Astrocyte (in vitro differentiated cells and primary cell): ENCODE measurements around the gene COPS9. TPM values are rescaled to one million over a fixed set of nuclear protein-coding genes. Genes with fewer than 3 reads are reported as not detected.

Source experiments
- DNase-seq: peaks from one replicate; pipeline ENCODE4 v3.0.0-alpha.2; 2010; ENCODE audit warnings: low read depth
- FAIRE-seq: peaks from 2 replicates; lab custom pipeline; 2011; peaks lifted over from hg19 to GRCh38; lab: Jason Lieb, UNC
- H2AFZ ChIP-seq: 2 replicates; pipeline ENCODE4 v1.6.0; 2012; ENCODE audit warnings: low read depth, low read length, inconsistent platforms
- H3K27ac ChIP-seq: 2 replicates; pipeline ENCODE4 v1.5.1; 2011; ENCODE audit warnings: low read depth, low read length, inconsistent platforms
- H3K27me3 ChIP-seq: 2 replicates; pipeline ENCODE4 v1.6.0; 2011; ENCODE audit warnings: low read length, inconsistent platforms; ENCODE audit not compliant: insufficient read depth
- H3K36me3 ChIP-seq: 2 replicates; pipeline ENCODE4 v1.5.1; 2011; ENCODE audit warnings: low read length, inconsistent platforms; ENCODE audit not compliant: insufficient read depth
- H3K4me1 ChIP-seq: 2 replicates; pipeline ENCODE4 v1.5.1; 2011; ENCODE audit warnings: low read length, inconsistent platforms; ENCODE audit not compliant: insufficient read depth
- H3K4me2 ChIP-seq: 2 replicates; pipeline ENCODE4 v1.6.0; 2012; ENCODE audit warnings: low read length, inconsistent platforms
- H3K4me3 ChIP-seq: 2 replicates; pipeline ENCODE4 v1.5.1; 2011; ENCODE audit warnings: low read depth, mild to moderate bottlenecking, low read length, inconsistent platforms; ENCODE audit not compliant: insufficient read depth
- H3K79me2 ChIP-seq: 2 replicates; pipeline ENCODE4 v1.6.0; 2012; ENCODE audit warnings: mild to moderate bottlenecking, low read length, inconsistent platforms; ENCODE audit not compliant: insufficient read depth
- H3K9ac ChIP-seq: 2 replicates; pipeline ENCODE4 v1.6.0; 2012; ENCODE audit warnings: mild to moderate bottlenecking, low read length, inconsistent platforms
- H3K9me3 ChIP-seq: 2 replicates; pipeline ENCODE4 v1.5.1; 2012; ENCODE audit warnings: low read depth, mild to moderate bottlenecking, low read length, inconsistent platforms; ENCODE audit not compliant: insufficient read depth
- H4K20me1 ChIP-seq: 2 replicates; pipeline ENCODE4 v1.6.0; 2012; ENCODE audit warnings: low read length, inconsistent platforms; ENCODE audit not compliant: insufficient read depth
- H3K27ac Mint-ChIP-seq: one replicate; pipeline ENCODE4 v1.8.0; 2021; ENCODE audit warnings: mild to moderate bottlenecking, mixed read lengths; ENCODE audit not compliant: unreplicated experiment
- H3K27me3 Mint-ChIP-seq: one replicate; pipeline ENCODE4 v1.8.0; 2021; ENCODE audit warnings: low read depth, mixed read lengths; ENCODE audit not compliant: unreplicated experiment
- H3K36me3 Mint-ChIP-seq: one replicate; pipeline ENCODE4 v1.8.0; 2021; ENCODE audit warnings: low read depth, mixed read lengths; ENCODE audit not compliant: unreplicated experiment
- H3K4me1 Mint-ChIP-seq: one replicate; pipeline ENCODE4 v1.8.0; 2021; ENCODE audit warnings: low read depth, mixed read lengths; ENCODE audit not compliant: unreplicated experiment
- H3K4me3 Mint-ChIP-seq: one replicate; pipeline ENCODE4 v1.8.0; 2021; ENCODE audit warnings: mild to moderate bottlenecking, moderate library complexity, mixed read lengths; ENCODE audit not compliant: unreplicated experiment
- H3K9me3 Mint-ChIP-seq: one replicate; pipeline ENCODE4 v1.8.0; 2021; ENCODE audit warnings: mild to moderate bottlenecking, mixed read lengths; ENCODE audit not compliant: unreplicated experiment
- CTCF ChIP-seq: IDR thresholded peaks from 2 replicates; pipeline ENCODE4 v1.5.1; 2011; ENCODE audit warnings: low read depth, mild to moderate bottlenecking, inconsistent platforms, low read length, moderate library complexity; ENCODE audit not compliant: insufficient read depth
- EZH2 ChIP-seq: IDR thresholded peaks from 2 replicates; pipeline ENCODE4 v1.6.1; 2012; ENCODE audit warnings: mild to moderate bottlenecking, low read length, inconsistent platforms; ENCODE audit not compliant: insufficient read depth
- total RNA-seq: library from RNA; stranded (reverse); gene quantifications from 2 replicates; pipeline ENCODE4 v1.2.1, GENCODE V29; 2021

The COPS9 gene
- total RNA-seq, 1 donor from 2014 or later: 192 TPM

DNA sequence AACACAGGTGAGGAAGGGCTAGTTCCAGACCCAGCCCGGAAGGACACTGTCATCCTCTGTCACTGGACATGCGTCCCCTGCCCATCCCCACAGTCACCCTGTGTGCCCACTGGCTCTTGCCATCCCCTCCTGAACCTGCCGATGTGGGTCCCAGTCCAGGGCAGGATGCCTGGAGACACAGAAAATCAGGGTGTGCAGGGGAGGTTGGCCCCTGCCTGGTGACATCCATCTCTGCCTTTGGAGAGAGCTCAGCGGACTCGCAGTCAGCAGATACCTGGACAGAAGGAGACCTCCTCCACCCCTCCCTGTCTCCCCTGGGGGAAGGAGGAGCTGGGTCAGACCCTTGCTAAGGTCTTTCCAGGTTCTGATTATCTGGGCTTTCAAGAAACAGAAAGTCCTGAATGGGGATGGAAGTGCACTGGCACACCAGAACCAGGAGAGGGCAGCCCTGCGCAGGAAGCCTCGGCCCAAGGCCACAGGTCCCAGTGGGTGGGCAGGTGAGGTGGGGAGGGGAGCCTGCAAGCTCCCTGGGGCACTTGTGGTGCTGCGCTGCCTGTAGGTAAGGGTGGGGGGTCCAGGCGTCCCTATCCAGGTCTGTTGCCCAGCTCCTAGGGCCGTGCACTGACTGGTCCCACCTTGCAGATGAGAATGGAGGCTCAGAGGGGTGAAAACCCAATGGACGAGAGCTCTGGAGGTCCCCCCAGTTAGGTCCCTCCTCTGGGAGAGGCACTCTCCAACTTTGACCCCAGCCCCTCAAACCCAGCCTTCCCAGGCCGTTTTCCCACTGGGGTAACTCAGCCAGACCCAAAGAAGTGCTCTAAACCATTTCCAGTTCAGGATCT, 14.1 kb upstream of the COPS9 start:
- Histone ChIP-seq H3K27ac (no peak overlapping the region), H3K79me2 (no peaks in the 10 kb centered on the region), H3K4me3 (no peak overlapping the region), H2AFZ (no peak overlapping the region), H3K27me3 (peaks cover 21% of the 10 kb centered on the region), H3K4me2 (no peak overlapping the region), H3K4me1 (no peaks in the 10 kb centered on the region), H3K9me3 (no peaks in the 10 kb centered on the region), H3K36me3 (no peaks in the 10 kb centered on the region), H3K9ac (no peak overlapping the region), H4K20me1 (no peaks in the 10 kb centered on the region)
- Mint-ChIP-seq H3K27me3 (peaks cover 45% of the 10 kb centered on the region), H3K27ac (no peak overlapping the region), H3K4me1 (peaks cover 2% of the 10 kb centered on the region), H3K9me3 (peaks cover 5% of the 10 kb centered on the region), H3K4me3 (no peak overlapping the region), H3K36me3 (no peaks in the 10 kb centered on the region)
- DNase-seq: no peak
- TF ChIP-seq CTCF (peak; percentile 63), EZH2 (no peak)
- FAIRE-seq: no peak

- Mint-ChIP-seq H3K27ac (no peak overlapping the region), H3K9me3 (peaks cover 5% of the 10 kb centered on the region), H3K27me3 (peaks cover 35% of the 10 kb centered on the region), H3K4me1 (peaks cover 3% of the 10 kb centered on the region), H3K4me3 (no peak overlapping the region), H3K36me3 (no peaks in the 10 kb centered on the region)
- Histone ChIP-seq H3K27me3 (peaks cover 11% of the 10 kb centered on the region), H4K20me1 (no peaks in the 10 kb centered on the region), H3K79me2 (no peaks in the 10 kb centered on the region), H3K4me2 (no peak overlapping the region), H3K9me3 (no peaks in the 10 kb centered on the region), H3K4me3 (no peak overlapping the region), H3K36me3 (no peaks in the 10 kb centered on the region), H3K4me1 (no peaks in the 10 kb centered on the region), H2AFZ (no peak overlapping the region), H3K27ac (no peak overlapping the region), H3K9ac (no peak overlapping the region)
- DNase-seq (no peak), FAIRE-seq (no peak)
- TF ChIP-seq CTCF (no peak), EZH2 (no peak)
Measured at GRCh38 chr2:240147911-240148587, 11.9 kb upstream of the COPS9 start.
